PFSK-1 (cell line): ENCODE results near the gene SDHB.

Experiments
- FOXP2 ChIP-seq: optimal IDR thresholded peaks from 2 replicates; pipeline ENCODE3; 2011; ENCODE audit warnings: borderline replicate concordance, control low read depth, inconsistent platforms; ENCODE audit not compliant: insufficient read depth; ENCODE audit errors: extremely low read length, extremely low read depth
- POLR2AphosphoS5 ChIP-seq: IDR thresholded peaks from 2 replicates; pipeline ENCODE4 v1.6.1; 2012; ENCODE audit warnings: low read depth, mild to moderate bottlenecking, control low read depth, low read length, moderate library complexity
- SIN3A ChIP-seq: IDR thresholded peaks from 2 replicates; pipeline ENCODE4 v1.6.1; 2012; ENCODE audit warnings: mild to moderate bottlenecking, low read length, moderate library complexity, borderline replicate concordance; ENCODE audit not compliant: insufficient read depth
- TAF1 ChIP-seq: IDR thresholded peaks from 2 replicates; pipeline ENCODE4 v1.6.1; 2012; ENCODE audit warnings: low read length, control low read depth, borderline replicate concordance; ENCODE audit not compliant: insufficient read depth
- TF ChIP-seq, protein P1 (sequence below), 2 experiments: IDR thresholded peaks; 2 replicates each; pipeline versions ENCODE4 v1.6.1 to v1.8.0; 2011 to 2012; ENCODE audit warnings: low read depth in 2 of 2, low read length in 2 of 2, control low read depth in 1 of 2, inconsistent platforms in 1 of 2, mild to moderate bottlenecking in 1 of 2, moderate library complexity in 1 of 2; ENCODE audit not compliant: insufficient read depth in 1 of 2

SDHB gene

GRCh38 chr1:17097787-17098186 is 44.0 kb upstream of the SDHB start:
- TF ChIP-seq POLR2AphosphoS5 (no peak), TAF1 (no peak), SIN3A (no peak), FOXP2 (no peak)
- TF ChIP-seq, protein P1, sequence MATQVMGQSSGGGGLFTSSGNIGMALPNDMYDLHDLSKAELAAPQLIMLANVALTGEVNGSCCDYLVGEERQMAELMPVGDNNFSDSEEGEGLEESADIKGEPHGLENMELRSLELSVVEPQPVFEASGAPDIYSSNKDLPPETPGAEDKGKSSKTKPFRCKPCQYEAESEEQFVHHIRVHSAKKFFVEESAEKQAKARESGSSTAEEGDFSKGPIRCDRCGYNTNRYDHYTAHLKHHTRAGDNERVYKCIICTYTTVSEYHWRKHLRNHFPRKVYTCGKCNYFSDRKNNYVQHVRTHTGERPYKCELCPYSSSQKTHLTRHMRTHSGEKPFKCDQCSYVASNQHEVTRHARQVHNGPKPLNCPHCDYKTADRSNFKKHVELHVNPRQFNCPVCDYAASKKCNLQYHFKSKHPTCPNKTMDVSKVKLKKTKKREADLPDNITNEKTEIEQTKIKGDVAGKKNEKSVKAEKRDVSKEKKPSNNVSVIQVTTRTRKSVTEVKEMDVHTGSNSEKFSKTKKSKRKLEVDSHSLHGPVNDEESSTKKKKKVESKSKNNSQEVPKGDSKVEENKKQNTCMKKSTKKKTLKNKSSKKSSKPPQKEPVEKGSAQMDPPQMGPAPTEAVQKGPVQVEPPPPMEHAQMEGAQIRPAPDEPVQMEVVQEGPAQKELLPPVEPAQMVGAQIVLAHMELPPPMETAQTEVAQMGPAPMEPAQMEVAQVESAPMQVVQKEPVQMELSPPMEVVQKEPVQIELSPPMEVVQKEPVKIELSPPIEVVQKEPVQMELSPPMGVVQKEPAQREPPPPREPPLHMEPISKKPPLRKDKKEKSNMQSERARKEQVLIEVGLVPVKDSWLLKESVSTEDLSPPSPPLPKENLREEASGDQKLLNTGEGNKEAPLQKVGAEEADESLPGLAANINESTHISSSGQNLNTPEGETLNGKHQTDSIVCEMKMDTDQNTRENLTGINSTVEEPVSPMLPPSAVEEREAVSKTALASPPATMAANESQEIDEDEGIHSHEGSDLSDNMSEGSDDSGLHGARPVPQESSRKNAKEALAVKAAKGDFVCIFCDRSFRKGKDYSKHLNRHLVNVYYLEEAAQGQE (IDR thresholded peaks at IDR 0.05; ENCODE audit: insufficient read depth in 1 of 2, low read depth in 2 of 2, low read length in 2 of 2), result no peak

DNA sequence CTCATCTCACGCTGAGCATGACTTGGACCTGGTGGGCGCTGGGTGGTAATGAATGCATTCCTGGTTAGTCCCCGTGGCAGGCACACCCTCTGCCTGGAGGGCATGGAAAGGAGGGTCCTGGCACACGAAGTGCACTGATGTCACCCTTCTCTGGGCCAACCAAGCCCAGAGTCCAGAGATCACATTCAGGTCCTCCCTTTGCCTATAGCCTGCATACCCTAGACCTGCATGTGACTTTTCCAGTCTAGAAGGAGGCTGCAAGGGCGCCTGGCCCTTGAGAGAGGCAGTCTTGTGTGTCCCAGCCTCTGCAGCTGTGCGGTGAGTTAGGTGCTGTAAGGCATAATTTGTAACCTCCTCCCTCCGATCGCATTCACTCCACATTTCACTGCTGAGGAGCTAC is 43.3 kb upstream of the SDHB start:
- TF ChIP-seq FOXP2 (no peak), POLR2AphosphoS5 (no peak), TAF1 (no peak), SIN3A (no peak)
- TF ChIP-seq, protein P1 (IDR thresholded peaks at IDR 0.05; ENCODE audit: insufficient read depth in 1 of 2, low read depth in 2 of 2, low read length in 2 of 2), result no peak

DNA sequence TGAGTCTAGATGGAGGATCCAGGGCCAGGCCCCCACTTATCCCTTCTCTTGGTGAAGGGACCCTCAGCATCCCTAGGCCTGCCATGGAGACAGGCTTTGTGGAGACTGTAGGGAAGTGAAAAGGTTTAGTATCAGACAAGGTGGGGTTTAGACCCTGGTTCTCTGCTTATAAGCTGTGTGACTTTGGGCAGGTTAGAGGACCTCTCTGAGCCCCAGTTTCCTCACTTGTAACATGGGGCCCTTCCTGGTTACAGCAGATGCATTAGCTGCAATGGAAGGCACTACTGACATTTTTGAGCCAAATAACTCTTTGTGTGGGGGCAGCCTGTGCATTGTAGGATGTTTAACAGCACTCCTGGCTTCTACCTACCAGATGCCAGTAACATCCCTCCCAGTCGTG is 42.8 kb upstream of the SDHB start:
- TF ChIP-seq SIN3A (no peak), FOXP2 (no peak), POLR2AphosphoS5 (no peak), TAF1 (no peak)
- TF ChIP-seq, protein P1 (IDR thresholded peaks at IDR 0.05; ENCODE audit: insufficient read depth in 1 of 2, low read depth in 2 of 2, low read length in 2 of 2), result no peak

GRCh38 chr1:17095141-17095540 is 41.3 kb upstream of the SDHB start:
- TF ChIP-seq, protein P1 (IDR thresholded peaks at IDR 0.05; ENCODE audit: insufficient read depth in 1 of 2, low read depth in 2 of 2, low read length in 2 of 2), result no peak
- TF ChIP-seq POLR2AphosphoS5, result no peak
- no peak for TF ChIP-seq TAF1
- no peak for TF ChIP-seq SIN3A
- no peak for TF ChIP-seq FOXP2

DNA sequence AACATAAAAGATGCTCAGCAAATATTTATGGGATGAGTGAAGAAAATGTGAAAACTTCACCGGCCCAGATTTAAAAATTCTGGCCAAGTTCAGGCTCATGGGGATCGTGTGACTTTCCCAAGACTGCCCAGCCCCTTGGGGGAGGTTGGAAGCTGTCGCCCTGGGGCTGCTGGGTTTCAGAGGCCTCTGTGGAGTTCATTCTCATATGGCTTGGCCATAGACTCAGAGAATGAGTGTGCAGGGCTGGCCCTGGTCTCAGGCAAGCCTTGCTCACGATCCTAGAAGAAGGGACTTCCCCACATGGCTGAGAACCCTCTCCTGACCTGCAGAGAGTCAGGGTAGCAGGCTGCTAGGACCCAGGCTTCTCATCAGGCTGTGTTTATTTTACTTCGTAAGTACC is 40.8 kb upstream of the SDHB start:
- TF ChIP-seq POLR2AphosphoS5 (no peak), SIN3A (no peak), FOXP2 (no peak)
- TF ChIP-seq, protein P1 (IDR thresholded peaks at IDR 0.05; ENCODE audit: insufficient read depth in 1 of 2, low read depth in 2 of 2, low read length in 2 of 2), result no peak
